SJCRH30 (cell line): ENCODE results near the gene NDUFS2. TPM values are rescaled to one million over a fixed set of nuclear protein-coding genes. Genes with fewer than 3 reads are reported as not detected.

Source experiments
- DNase-seq, 2 experiments: peaks; one replicate each; pipeline ENCODE4 v3.0.0-alpha.2; 2015 to 2020
- H3K27ac ChIP-seq: fragments of 250-450 bp; sonication (Bioruptor Pico); 2 replicates; pipeline ENCODE4 v1.5.1; 2020; ENCODE audit warnings: mild to moderate bottlenecking, moderate library complexity
- H3K27me3 ChIP-seq: fragments of 250-450 bp; sonication (Bioruptor Pico); 2 replicates; pipeline ENCODE4 v1.5.1; 2020; ENCODE audit warnings: mild to moderate bottlenecking, moderate library complexity
- H3K36me3 ChIP-seq: fragments of 250-450 bp; sonication (Bioruptor Pico); 2 replicates; pipeline ENCODE4 v1.5.1; 2020; ENCODE audit warnings: mild to moderate bottlenecking, moderate library complexity
- H3K4me1 ChIP-seq: fragments of 250-450 bp; sonication (Bioruptor Pico); 2 replicates; pipeline ENCODE4 v1.5.1; 2020; ENCODE audit warnings: mild to moderate bottlenecking, moderate library complexity
- H3K4me3 ChIP-seq: fragments of 250-450 bp; sonication (Bioruptor Pico); 2 replicates; pipeline ENCODE4 v1.5.1; 2020; ENCODE audit warnings: mild to moderate bottlenecking, moderate library complexity
- H3K9me3 ChIP-seq: fragments of 250-450 bp; sonication (Bioruptor Pico); replicated peaks from 2 replicates; pipeline ENCODE4 v1.5.1; 2020; ENCODE audit warnings: mild to moderate bottlenecking, moderate library complexity
- total RNA-seq: library from RNA; depleted of rRNA; stranded (reverse); fragments of >200 nt; shearing (Covaris generic); gene quantifications from 2 replicates; pipeline ENCODE4 v1.2.3, GENCODE V29; 2014

The NDUFS2 gene
- total RNA-seq, 1 experiment from 2014 or later: 60.3 TPM

GRCh38 chr1:161165742-161166668 lies 36.2 kb upstream of the NDUFS2 start, which contains the start of gene PPOX:
Gene PPOX, plus strand, starts transcription at chr1:161166426. Its CDS starts 422 bp downstream, at chr1:161166848.
- Histone ChIP-seq H3K36me3 (peaks cover 2% of the 10 kb centered on the region; the same call in 1 of the 2 replicates), H3K27me3 (no peaks in the 10 kb centered on the region), H3K4me3 (peak within 1 kb of the TSS; percentile 69), H3K27ac (peak within 1 kb of the TSS; percentile 6; the same call in 1 of the 2 replicates), H3K9me3 (no peaks in the 10 kb centered on the region), H3K4me1 (no peaks in the 10 kb centered on the region)
- peak; percentile 94 to 97 for DNase-seq

GRCh38 chr1:161166669-161167548 lies 35.3 kb upstream of the NDUFS2 start:
- peak; percentile 19 to 37 for DNase-seq
- Histone ChIP-seq H3K27me3 (no peaks in the 10 kb centered on the region), H3K27ac (peak overlapping the region; percentile 6; the same call in 1 of the 2 replicates), H3K4me1 (no peaks in the 10 kb centered on the region), H3K36me3 (peaks cover 9% of the 10 kb centered on the region), H3K4me3 (peak overlapping the region; percentile 69), H3K9me3 (no peaks in the 10 kb centered on the region)

DNA sequence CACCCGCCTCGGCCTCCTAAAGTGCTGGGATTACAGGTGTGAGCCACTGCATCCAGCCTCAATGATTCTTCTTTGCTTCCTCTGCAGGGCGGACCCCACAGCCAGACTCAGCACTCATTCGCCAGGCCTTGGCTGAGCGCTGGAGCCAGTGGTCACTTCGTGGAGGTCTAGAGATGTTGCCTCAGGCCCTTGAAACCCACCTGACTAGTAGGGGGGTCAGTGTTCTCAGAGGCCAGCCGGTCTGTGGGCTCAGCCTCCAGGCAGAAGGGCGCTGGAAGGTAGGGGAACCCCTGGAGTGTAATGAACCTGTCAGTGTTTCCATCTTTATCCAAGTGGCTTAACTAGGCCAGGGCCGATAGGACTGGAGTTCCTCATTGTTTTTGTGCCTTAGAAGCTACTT lies 33.3 kb upstream of the NDUFS2 start:
- no peaks in the 10 kb centered on the region for H3K4me1 ChIP-seq
- no peak overlapping the region for H3K27ac ChIP-seq
- peaks cover 27% of the 10 kb centered on the region for H3K36me3 ChIP-seq

DNA sequence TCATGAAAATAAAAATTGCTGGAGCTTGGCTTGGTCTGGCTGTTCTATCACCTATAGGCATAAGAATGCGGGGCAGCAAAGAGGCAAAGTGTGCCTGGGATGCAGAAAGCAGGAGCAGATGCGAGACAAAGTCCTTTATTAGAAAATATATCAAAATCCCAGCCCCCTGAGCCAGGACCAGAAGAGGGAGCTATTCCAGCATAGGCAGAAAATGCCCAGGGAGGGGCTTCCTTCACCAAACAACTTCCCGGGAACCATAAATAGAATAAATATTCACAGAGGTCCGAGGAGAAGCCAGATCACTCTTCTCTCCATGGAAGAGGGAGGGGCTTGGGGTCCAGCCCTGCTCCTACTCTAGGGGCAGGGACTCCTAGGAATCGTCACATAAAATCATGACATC lies 31.0 kb upstream of the NDUFS2 start:
- H3K27me3 ChIP-seq: no peaks in the 10 kb centered on the region
- peaks cover 29% of the 10 kb centered on the region for H3K36me3 ChIP-seq
- no peaks in the 10 kb centered on the region for H3K4me1 ChIP-seq
- no peak for DNase-seq
- H3K9me3 ChIP-seq: no peaks in the 10 kb centered on the region
- H3K27ac ChIP-seq: no peak overlapping the region
- H3K4me3 ChIP-seq: no peak overlapping the region

More for the DNA sequence above, 33.3 kb upstream of the NDUFS2 start:
- H3K27me3 ChIP-seq: no peaks in the 10 kb centered on the region
- no peaks in the 10 kb centered on the region for H3K9me3 ChIP-seq
- DNase-seq: no peak
- H3K4me3 ChIP-seq: no peak overlapping the region

GRCh38 chr1:161171696-161172095 lies 30.5 kb upstream of the NDUFS2 start:
- H3K27me3 ChIP-seq: no peaks in the 10 kb centered on the region
- peaks cover 29% of the 10 kb centered on the region for H3K36me3 ChIP-seq
- DNase-seq: no peak
- H3K9me3 ChIP-seq: no peaks in the 10 kb centered on the region
- no peaks in the 10 kb centered on the region for H3K4me1 ChIP-seq
- no peak overlapping the region for H3K4me3 ChIP-seq
- H3K27ac ChIP-seq: no peak overlapping the region

DNA sequence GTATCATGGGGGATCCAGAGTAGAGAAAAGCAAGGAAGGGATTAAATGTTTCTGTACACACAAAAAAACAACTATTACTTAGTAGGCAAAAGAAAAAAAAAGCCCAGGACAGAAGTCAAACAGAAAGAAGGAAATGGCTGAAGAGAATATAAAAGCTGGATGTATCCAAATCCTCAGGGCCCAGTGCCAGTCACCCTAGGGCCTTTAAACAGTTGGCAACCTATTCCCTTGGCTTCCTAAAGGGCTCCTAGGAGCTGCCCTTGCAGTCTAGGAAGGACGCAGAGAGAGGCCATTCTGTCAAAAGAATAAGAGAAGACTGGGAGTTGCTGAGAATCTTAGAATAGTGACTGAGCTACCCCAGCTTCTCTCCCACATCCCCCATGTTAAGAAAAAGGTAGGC lies 29.8 kb upstream of the NDUFS2 start:
- Histone ChIP-seq H3K4me3 (no peak overlapping the region), H3K27me3 (no peaks in the 10 kb centered on the region), H3K9me3 (no peaks in the 10 kb centered on the region), H3K27ac (no peak overlapping the region), H3K36me3 (peaks cover 29% of the 10 kb centered on the region), H3K4me1 (no peaks in the 10 kb centered on the region)
- no peak for DNase-seq

GRCh38 chr1:161172776-161173376 lies 29.3 kb upstream of the NDUFS2 start:
- no peak overlapping the region for H3K4me3 ChIP-seq
- peaks cover 29% of the 10 kb centered on the region for H3K36me3 ChIP-seq

GRCh38 chr1:161173711-161174110 lies 28.5 kb upstream of the NDUFS2 start:
- Histone ChIP-seq H3K4me3 (no peak overlapping the region), H3K27ac (no peak overlapping the region), H3K27me3 (no peaks in the 10 kb centered on the region), H3K9me3 (no peaks in the 10 kb centered on the region), H3K4me1 (no peaks in the 10 kb centered on the region), H3K36me3 (peaks cover 29% of the 10 kb centered on the region)
- DNase-seq: no peak

More at GRCh38 chr1:161172776-161173376, 29.3 kb upstream of the NDUFS2 start:
- Histone ChIP-seq H3K4me1 (no peaks in the 10 kb centered on the region), H3K27ac (no peak overlapping the region), H3K27me3 (no peaks in the 10 kb centered on the region), H3K9me3 (no peaks in the 10 kb centered on the region)
- no peak for DNase-seq

GRCh38 chr1:161174911-161175310 lies 27.3 kb upstream of the NDUFS2 start:
- no peak for DNase-seq
- Histone ChIP-seq H3K4me3 (no peak overlapping the region), H3K9me3 (no peaks in the 10 kb centered on the region), H3K27ac (no peak overlapping the region), H3K4me1 (no peaks in the 10 kb centered on the region), H3K36me3 (peaks cover 27% of the 10 kb centered on the region), H3K27me3 (no peaks in the 10 kb centered on the region)

- DNase-seq: no peak
- H3K4me3 ChIP-seq: no peak overlapping the region
Observed at GRCh38 chr1:161175771-161176453, 26.3 kb upstream of the NDUFS2 start.

DNA sequence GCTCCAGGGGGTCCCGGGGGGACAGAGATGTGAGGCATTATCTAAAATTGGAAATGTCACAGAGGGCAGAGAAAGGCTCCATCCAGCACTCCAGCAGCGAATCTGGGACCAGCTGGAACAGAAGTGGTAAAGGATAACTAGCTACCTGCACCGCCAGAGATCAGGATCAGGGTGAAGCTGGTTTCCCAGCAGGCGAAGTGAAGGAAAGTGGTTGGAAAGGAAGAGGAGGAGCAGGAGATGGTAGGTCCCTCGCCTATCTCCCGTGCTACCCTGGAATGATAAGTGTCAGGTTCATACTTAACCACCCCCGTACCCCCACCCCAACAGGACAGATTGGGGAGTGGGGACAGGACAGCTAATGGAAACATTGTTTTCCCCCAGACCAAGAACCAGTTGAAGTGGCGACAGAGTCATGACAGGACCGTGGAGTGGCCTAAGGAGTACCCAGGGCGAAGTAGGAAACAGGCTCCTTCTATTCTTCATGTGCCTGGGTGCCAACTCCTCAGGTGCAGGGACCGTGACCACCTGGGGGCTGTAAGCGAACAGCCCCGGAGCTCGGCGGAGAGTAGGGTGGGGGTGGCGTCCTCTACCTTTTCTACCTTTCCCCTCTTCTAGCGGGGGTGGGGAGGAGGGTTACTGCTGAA lies 25.6 kb upstream of the NDUFS2 start:
- H3K4me1 ChIP-seq: no peaks in the 10 kb centered on the region
- no peak for DNase-seq
- H3K4me3 ChIP-seq: peak overlapping the region; percentile 78
- H3K27me3 ChIP-seq: no peaks in the 10 kb centered on the region
- peak overlapping the region; percentile 65; the same call in 1 of the 2 replicates for H3K27ac ChIP-seq
- no peaks in the 10 kb centered on the region for H3K9me3 ChIP-seq
- peaks cover 23% of the 10 kb centered on the region for H3K36me3 ChIP-seq

More at GRCh38 chr1:161175771-161176453, 26.3 kb upstream of the NDUFS2 start:
- H3K9me3 ChIP-seq: no peaks in the 10 kb centered on the region
- H3K27ac ChIP-seq: no peak overlapping the region
- no peaks in the 10 kb centered on the region for H3K27me3 ChIP-seq
- no peaks in the 10 kb centered on the region for H3K4me1 ChIP-seq
- H3K36me3 ChIP-seq: peaks cover 27% of the 10 kb centered on the region

GRCh38 chr1:161177112-161177935 lies 24.8 kb upstream of the NDUFS2 start, which contains the start of gene B4GALT3:
Gene B4GALT3, minus strand, starts transcription at chr1:161177507. Its CDS starts 1,447 bp downstream, at chr1:161176060.
- Histone ChIP-seq H3K4me3 (peak within 1 kb of the TSS; percentile 78), H3K36me3 (peaks cover 16% of the 10 kb centered on the region), H3K27ac (peak within 1 kb of the TSS; percentile 65), H3K9me3 (no peaks in the 10 kb centered on the region), H3K27me3 (no peaks in the 10 kb centered on the region), H3K4me1 (no peaks in the 10 kb centered on the region)
- peak; percentile 84 to 88 for DNase-seq

DNA sequence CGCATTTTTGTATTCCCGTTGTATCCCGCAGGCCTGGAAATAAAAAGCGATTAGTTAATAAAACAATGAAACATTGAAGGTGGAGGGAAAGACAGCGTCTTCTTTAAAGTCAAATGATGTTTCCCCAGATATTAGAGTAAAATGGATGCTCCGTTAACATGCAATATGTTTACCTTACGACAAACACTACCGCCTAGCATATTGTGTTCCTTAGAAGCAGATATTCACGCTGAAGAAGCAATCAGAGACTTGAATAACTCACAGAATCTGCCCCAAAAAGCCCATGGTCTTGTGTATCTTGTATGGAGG lies 24.3 kb upstream of the NDUFS2 start:
- DNase-seq: no peak
- H3K27ac ChIP-seq: peak overlapping the region; percentile 65; the same call in 1 of the 2 replicates

More for the DNA sequence above, 24.3 kb upstream of the NDUFS2 start:
- no peaks in the 10 kb centered on the region for H3K4me1 ChIP-seq
- H3K4me3 ChIP-seq: peak overlapping the region; percentile 78
- no peaks in the 10 kb centered on the region for H3K9me3 ChIP-seq
- H3K27me3 ChIP-seq: no peaks in the 10 kb centered on the region
- peaks cover 10% of the 10 kb centered on the region for H3K36me3 ChIP-seq
